Bronchial epithelial cell (primary cell): Measurements from ENCODE around the gene ADRA2A. TPM values are rescaled to one million over a fixed set of nuclear protein-coding genes. Genes with fewer than 3 reads are reported as not detected.

Source experiments
- DNase-seq: peaks from one replicate; pipeline ENCODE4 v3.0.0-alpha.2; 2010; ENCODE audit warnings: low read depth
- FAIRE-seq: peaks from 2 replicates; lab custom pipeline; 2011; peaks lifted over from hg19 to GRCh38; lab: Jason Lieb, UNC
- H3K27me3 ChIP-seq: 2 replicates; pipeline ENCODE4 v1.5.1; 2011; ENCODE audit warnings: low read length; ENCODE audit not compliant: control insufficient read depth, insufficient read depth
- H3K36me3 ChIP-seq: 2 replicates; pipeline ENCODE4 v1.5.1; 2011; ENCODE audit warnings: low read length; ENCODE audit not compliant: control insufficient read depth, insufficient read depth
- H3K4me3 ChIP-seq: 2 replicates; pipeline ENCODE4 v1.5.1; 2011; ENCODE audit warnings: mild to moderate bottlenecking, low read depth, low read length, control low read depth
- CTCF ChIP-seq: IDR thresholded peaks from 2 replicates; pipeline ENCODE4 v1.5.1; 2011; ENCODE audit warnings: mild to moderate bottlenecking, moderate library complexity, low read length, control low read depth, inconsistent platforms; ENCODE audit not compliant: insufficient read depth, severe bottlenecking
- total RNA-seq: library from RNA; depleted of rRNA; stranded (reverse); fragments of >200 nt; gene quantifications from 2 replicates; pipeline ENCODE4 v1.2.1, GENCODE V29; 2014

The ADRA2A gene
- total RNA-seq, 1 donor from 2014 or later = not detected

- TF ChIP-seq CTCF = no peak
- no peak overlapping the region for H3K4me3 ChIP-seq
- no peaks in the 10 kb centered on the region for H3K27me3 ChIP-seq
- H3K36me3 ChIP-seq = no peaks in the 10 kb centered on the region
- DNase-seq = no peak
- no peak for FAIRE-seq
Observed at GRCh38 chr10:111102359-111102837, 25.6 kb downstream of the ADRA2A start.

- no peaks in the 10 kb centered on the region for H3K27me3 ChIP-seq
- FAIRE-seq (no peak), DNase-seq (no peak)
- no peak overlapping the region for H3K4me3 ChIP-seq
- H3K36me3 ChIP-seq = no peaks in the 10 kb centered on the region
- TF ChIP-seq CTCF = no peak
Observed at GRCh38 chr10:111103196-111103840, 26.5 kb downstream of the ADRA2A start.

- DNase-seq (no peak), FAIRE-seq (no peak)
- Histone ChIP-seq H3K4me3 (no peak overlapping the region), H3K27me3 (no peaks in the 10 kb centered on the region), H3K36me3 (no peaks in the 10 kb centered on the region)
- no peak for TF ChIP-seq CTCF
Observed at GRCh38 chr10:111104811-111105210, 28.0 kb downstream of the ADRA2A start.

GRCh38 chr10:111106081-111106480 is 29.3 kb downstream of the ADRA2A start:
- TF ChIP-seq CTCF = no peak
- FAIRE-seq (no peak), DNase-seq (no peak)
- Histone ChIP-seq H3K4me3 (no peak overlapping the region), H3K27me3 (no peaks in the 10 kb centered on the region), H3K36me3 (no peaks in the 10 kb centered on the region)

GRCh38 chr10:111107023-111107422 is 30.2 kb downstream of the ADRA2A start:
- DNase-seq = no peak
- H3K27me3 ChIP-seq = no peaks in the 10 kb centered on the region
- no peak for FAIRE-seq
- no peaks in the 10 kb centered on the region for H3K36me3 ChIP-seq
- H3K4me3 ChIP-seq = no peak overlapping the region
- TF ChIP-seq CTCF = no peak

GRCh38 chr10:111107846-111108245 is 31.0 kb downstream of the ADRA2A start:
- Histone ChIP-seq H3K27me3 (no peaks in the 10 kb centered on the region), H3K36me3 (no peaks in the 10 kb centered on the region), H3K4me3 (no peak overlapping the region)
- no peak for TF ChIP-seq CTCF
- DNase-seq = no peak
- no peak for FAIRE-seq
